SH-SY5Y (cell line): Measurements from ENCODE around the gene IL20RB.

Experiments used
- GATA2 ChIP-seq: IDR thresholded peaks from 2 replicates; pipeline ENCODE4 v1.6.1; 2011; ENCODE audit warnings: mild to moderate bottlenecking, low read depth, low read length
- GATA3 ChIP-seq: IDR thresholded peaks from 2 replicates; pipeline ENCODE4 v1.6.1; 2011; ENCODE audit warnings: low read depth, mild to moderate bottlenecking, low read length, moderate library complexity

Gene IL20RB

DNA sequence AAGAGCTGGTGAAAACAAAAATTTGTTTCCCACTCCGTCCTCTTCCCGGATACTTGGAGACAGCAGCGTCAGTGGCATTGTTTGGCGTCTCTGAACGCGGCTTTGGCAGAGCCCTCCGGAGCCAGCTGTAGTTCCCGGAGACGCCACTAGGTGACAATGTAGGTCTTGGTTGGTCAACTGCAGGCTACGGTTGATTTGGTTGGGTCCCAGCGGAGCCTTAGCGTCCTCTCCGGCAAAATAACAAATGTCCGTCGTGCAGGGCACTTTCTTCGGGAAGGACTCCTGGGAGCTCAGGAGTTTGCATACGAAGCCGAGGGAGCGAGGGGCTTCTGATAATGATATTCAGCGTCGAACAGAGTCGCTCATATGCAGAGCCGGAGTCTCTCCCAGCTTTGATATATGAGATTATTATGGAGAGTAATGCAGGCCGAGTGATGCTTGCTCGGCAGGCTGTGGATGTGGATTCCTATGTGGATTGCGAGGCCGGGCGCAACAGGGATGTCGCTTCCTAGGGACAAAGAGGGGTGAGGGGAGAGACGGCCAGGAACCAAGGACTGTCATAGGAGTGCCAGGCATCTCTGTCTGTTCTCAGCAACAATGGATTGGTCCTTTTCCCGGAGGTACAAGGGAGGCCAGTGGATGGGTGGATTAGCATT lies 74.8 kb downstream of the IL20RB start:
- TF ChIP-seq GATA3 (no peak), GATA2 (no peak)

DNA sequence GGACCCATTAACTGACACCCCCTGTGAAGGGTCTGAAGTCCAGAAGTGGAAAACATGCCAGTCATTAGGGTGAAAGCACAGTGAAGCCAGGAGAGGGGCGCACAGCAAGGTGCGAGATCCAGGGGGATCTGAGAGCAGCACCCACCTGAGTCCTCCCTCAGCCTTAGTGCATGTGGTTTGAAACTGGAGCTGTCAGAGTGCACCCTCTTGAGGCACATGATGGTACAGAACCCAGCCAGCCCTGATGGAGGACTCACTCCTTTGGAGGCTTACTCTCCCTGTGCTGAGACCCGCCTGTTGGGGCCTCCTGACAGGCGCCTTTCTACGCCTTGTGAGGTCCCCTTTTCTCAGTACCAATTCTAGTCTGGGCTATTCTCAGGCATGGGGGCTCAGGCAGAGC lies 77.8 kb downstream of the IL20RB start:
- no peak for TF ChIP-seq GATA3
- TF ChIP-seq GATA2: no peak

DNA sequence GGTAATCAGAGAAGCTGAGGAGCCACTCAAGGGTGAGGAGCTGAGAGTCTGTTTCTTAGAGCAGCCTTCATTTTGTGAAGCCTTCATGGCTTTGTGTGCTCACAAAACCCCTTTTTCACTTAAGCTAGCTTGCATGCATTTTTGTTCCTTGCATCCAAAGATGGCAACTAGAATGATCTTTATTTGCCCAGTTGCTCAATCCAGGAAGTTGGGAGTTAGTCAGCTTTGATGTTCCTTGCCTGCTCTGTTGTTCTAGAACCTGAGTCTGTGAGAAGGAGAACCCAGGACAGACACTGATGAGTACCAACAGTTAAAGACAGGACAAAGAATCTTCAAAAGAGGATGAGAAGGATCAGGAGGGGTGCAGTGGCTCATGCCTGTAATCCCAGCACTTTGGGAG lies 81.8 kb downstream of the IL20RB start:
- TF ChIP-seq GATA2 (no peak), GATA3 (no peak)

DNA sequence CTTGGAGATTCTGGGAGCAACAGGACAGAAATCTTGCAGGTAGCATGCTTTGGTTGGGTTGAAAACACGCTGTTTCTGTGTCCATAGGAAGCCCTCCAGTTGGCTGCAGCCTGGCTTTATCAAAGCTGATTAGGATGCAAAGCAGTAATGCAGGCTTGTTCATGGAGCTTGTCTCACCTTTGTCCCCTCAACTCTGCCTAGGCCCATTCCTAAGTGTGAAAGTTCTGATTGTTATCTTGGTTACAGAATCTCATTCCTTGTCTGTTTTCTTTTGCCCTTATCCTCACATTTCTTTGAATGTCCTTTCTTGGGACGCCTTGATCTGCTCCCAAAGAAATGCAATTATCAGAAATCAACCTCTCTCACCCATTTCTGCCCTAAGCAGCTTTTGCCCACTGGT lies 83.5 kb downstream of the IL20RB start:
- no peak for TF ChIP-seq GATA2
- no peak for TF ChIP-seq GATA3

DNA sequence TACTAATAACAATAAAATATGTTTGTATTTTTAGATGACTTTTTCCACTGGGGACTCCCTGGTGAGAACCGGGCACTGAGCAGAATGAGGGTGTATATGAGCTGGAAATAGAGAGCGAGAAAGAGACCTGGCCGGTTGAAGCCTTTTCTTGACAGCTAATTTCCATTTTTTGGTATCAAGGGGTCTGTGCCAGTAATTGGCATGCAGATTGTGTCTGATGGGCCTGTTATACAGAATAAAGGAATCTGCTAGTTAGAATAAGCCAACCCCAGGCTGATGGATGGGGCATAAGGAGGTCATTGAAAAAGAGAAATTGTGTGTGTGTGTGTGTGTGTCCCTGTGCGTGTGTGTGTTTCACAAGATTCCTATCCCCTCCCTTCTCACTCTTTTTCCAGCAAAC lies 83.9 kb downstream of the IL20RB start:
- TF ChIP-seq GATA2 (no peak), GATA3 (no peak)

DNA sequence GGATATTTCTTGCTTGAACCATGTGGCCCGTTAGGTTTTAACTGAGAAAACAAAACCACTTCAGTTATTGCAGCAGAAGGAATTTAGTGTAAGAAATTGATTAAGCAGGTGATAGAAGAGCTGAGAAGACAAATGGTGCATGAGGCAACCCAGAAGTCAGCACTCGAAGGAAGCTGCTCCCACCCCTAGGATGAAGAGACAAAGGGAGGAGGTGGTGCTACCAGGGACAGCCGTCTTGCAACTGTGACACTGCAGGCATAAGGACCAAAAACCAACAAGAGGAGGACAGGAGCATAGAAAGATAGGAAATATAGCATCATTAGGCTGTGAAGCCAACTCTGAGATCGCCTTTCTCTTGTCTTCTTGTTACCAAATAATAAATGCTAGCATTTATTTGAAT lies 89.0 kb downstream of the IL20RB start:
- TF ChIP-seq GATA3 (no peak), GATA2 (no peak)

DNA sequence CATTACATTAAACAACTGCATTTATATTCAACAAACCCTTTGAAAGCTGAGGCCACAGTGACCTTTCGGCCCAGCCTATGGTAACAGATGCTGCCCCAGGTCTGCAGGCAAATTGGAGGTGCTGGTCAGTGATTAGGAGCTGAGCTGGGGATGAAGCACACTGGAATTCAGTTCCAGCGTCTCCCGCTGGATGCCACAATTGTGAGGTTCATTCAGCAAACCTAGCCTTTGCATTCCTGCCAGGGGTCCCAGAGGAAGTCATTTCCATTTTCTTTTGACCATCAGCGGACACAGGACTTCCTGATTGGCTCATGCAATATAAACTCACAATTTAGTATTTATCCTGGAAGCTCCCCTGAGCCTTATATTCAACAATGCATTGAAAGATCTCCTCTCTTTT lies 89.5 kb downstream of the IL20RB start:
- TF ChIP-seq GATA3 (no peak), GATA2 (no peak)

DNA sequence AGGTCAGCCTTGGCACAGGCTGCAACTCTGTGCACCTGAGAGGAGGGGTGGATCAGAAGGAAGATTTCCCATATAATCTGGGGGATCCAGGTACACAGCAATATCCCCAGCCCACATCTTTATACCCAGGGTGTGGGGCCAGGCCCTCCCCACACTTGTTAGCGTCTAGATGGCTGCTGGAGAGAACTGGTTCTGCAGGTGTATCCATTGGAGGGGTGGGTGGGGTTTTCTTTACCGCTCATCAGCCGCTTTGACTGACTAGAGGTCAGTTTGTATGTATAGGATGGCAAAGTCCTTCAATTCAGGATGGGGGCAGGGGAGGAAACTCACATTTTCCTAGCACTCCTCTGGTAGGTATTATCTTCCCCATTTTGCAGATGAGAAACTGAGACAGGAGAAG lies 92.5 kb downstream of the IL20RB start:
- TF ChIP-seq GATA2 (no peak), GATA3 (no peak)

DNA sequence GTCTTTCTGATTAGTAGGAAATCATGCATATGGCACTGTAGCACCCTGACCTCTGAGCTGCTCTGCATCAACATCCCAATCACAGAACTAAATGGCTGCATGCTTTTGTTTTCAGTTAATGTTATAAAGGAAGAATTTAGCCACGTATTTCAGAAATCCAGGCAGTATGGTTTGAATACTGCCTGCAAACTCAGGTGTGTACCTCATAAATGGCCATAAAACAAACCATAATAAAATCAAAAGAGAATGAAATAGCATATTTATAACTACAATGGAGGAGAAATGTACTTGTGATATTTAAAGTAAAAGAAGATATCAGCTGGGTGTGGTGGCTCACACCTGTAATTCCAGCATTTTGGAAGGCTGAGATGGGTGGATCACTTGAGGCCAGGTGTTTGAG lies 94.5 kb downstream of the IL20RB start:
- TF ChIP-seq GATA3: no peak
- no peak for TF ChIP-seq GATA2
